KMS-11 (cell line): ENCODE measurements around the gene SCFD2.
"Not testable (repeated sequence)": the region's sequence is repeated elsewhere in the genome, so short reads cannot be mapped to it uniquely, and the experiment has no call there.

Experiments
- H2AFZ ChIP-seq: fragments of 200-600 bp; sonication (generic); 2 replicates; pipeline ENCODE4 v1.6.1; 2016; ENCODE audit warnings: antibody characterized with exemption, mixed run types, low read depth
- H3K27ac ChIP-seq: fragments of 200-600 bp; sonication (generic); 2 replicates; pipeline ENCODE4 v1.6.1; 2016; ENCODE audit warnings: mild to moderate bottlenecking, mixed run types
- H3K27me3 ChIP-seq: fragments of 200-600 bp; sonication (generic); 2 replicates; pipeline ENCODE4 v1.6.1; 2017; ENCODE audit warnings: mild to moderate bottlenecking, low read depth, mixed run types, moderate library complexity; ENCODE audit not compliant: insufficient read depth
- H3K36me3 ChIP-seq: fragments of 200-600 bp; sonication (generic); 2 replicates; pipeline ENCODE4 v1.6.1; 2017; ENCODE audit warnings: mild to moderate bottlenecking, mixed run types; ENCODE audit not compliant: insufficient read depth
- H3K4me1 ChIP-seq: fragments of 200-600 bp; sonication (generic); 2 replicates; pipeline ENCODE4 v1.6.1; 2016; ENCODE audit warnings: mild to moderate bottlenecking, low read depth, mixed run types; ENCODE audit not compliant: poor library complexity, severe bottlenecking
- H3K4me2 ChIP-seq: fragments of 200-600 bp; sonication (generic); 2 replicates; pipeline ENCODE4 v1.7.0; 2016; ENCODE audit warnings: mild to moderate bottlenecking, mixed run types
- H3K4me3 ChIP-seq: fragments of 200-600 bp; sonication (generic); IDR thresholded peaks from 2 replicates; pipeline ENCODE4 v1.6.1; 2017; ENCODE audit warnings: low read depth, low read length, mixed read lengths; ENCODE audit not compliant: insufficient read depth
- H3K79me2 ChIP-seq: fragments of 200-600 bp; sonication (generic); 2 replicates; pipeline ENCODE4 v1.6.1; 2016; ENCODE audit warnings: low read depth, mixed run types; ENCODE audit not compliant: insufficient read depth
- H3K9ac ChIP-seq: fragments of 200-600 bp; sonication (generic); 2 replicates; pipeline ENCODE4 v1.6.1; 2016; ENCODE audit warnings: mild to moderate bottlenecking, mixed run types
- H4K20me1 ChIP-seq: fragments of 200-600 bp; sonication (generic); 2 replicates; pipeline ENCODE4 v1.6.1; 2016; ENCODE audit warnings: mild to moderate bottlenecking, mixed run types; ENCODE audit not compliant: insufficient read depth
- TF ChIP-seq, protein P1 (sequence below): fragments of 200-600 bp; sonication (generic); conservative IDR thresholded peaks from 2 replicates; pipeline ENCODE4 v1.6.1; 2017; ENCODE audit warnings: low read depth, mild to moderate bottlenecking, antibody characterized with exemption, low read length, moderate library complexity, mixed read lengths

The SCFD2 gene

DNA sequence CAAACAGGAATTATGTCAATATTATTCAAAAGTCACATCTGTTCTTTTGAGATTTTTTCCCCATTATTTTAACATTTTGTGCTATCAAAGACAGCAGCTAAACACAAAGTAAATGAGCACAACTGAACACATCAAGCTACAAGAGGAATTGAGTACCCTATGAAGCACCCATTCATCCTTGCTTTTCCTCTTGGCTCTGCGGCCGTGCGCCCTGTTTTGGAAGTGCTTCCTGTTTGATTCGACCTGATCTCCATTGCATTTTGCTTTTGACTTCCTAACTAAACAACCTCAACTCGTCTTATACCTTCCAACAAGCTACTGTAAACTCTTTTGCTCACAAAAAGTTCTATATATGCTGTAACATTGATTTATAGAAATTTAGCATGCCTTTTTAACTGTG lies 85.0 kb downstream of the SCFD2 start:
- TF ChIP-seq, protein P1, sequence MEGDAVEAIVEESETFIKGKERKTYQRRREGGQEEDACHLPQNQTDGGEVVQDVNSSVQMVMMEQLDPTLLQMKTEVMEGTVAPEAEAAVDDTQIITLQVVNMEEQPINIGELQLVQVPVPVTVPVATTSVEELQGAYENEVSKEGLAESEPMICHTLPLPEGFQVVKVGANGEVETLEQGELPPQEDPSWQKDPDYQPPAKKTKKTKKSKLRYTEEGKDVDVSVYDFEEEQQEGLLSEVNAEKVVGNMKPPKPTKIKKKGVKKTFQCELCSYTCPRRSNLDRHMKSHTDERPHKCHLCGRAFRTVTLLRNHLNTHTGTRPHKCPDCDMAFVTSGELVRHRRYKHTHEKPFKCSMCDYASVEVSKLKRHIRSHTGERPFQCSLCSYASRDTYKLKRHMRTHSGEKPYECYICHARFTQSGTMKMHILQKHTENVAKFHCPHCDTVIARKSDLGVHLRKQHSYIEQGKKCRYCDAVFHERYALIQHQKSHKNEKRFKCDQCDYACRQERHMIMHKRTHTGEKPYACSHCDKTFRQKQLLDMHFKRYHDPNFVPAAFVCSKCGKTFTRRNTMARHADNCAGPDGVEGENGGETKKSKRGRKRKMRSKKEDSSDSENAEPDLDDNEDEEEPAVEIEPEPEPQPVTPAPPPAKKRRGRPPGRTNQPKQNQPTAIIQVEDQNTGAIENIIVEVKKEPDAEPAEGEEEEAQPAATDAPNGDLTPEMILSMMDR, result no peak
- H3K9ac ChIP-seq, result no peak overlapping the region
- H3K36me3 ChIP-seq, result no peaks in the 10 kb centered on the region
- no peak overlapping the region for H2AFZ ChIP-seq
- H3K79me2 ChIP-seq, result no peaks in the 10 kb centered on the region; the same call in 1 of the 2 replicates
- H3K4me2 ChIP-seq, result no peak overlapping the region
- H3K27ac ChIP-seq, result no peak overlapping the region
- no peaks in the 10 kb centered on the region for H4K20me1 ChIP-seq
- H3K4me3 ChIP-seq, result no peak overlapping the region
- H3K4me1 ChIP-seq, result peaks cover 11% of the 10 kb centered on the region
- no peaks in the 10 kb centered on the region for H3K27me3 ChIP-seq

DNA sequence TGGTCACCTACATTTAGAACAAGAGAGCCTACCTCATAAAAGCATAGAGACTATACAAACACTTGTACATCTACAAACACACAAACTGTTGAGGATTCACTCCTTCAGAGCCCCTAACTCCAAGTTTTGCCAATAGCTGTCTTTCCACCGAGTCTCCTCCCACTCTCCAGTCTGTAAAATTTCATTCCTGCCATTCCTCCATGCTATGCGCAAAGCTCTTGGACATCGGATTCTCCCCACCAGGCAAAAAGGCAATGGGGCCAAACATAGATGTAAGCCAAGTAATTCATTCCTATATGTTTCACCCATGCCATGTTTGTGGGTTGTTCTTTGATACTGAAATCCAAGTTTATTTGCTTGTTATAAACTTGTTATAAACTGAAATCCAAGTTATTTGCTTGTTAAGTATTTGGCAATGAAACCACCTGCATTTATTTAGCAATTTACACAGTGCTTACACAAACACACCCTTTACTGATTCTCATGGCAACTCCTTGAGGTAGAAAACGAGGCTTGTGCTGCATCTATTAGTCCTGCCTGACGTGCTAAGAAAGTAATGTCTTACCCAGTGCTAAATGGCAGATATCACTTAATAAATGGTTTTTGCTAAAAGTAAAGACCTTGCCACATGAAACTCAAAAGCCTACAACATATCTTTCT lies 91.1 kb downstream of the SCFD2 start:
- H2AFZ ChIP-seq, result no peak overlapping the region
- TF ChIP-seq, protein P1, result no peak
- H3K9ac ChIP-seq, result no peak overlapping the region
- H3K27ac ChIP-seq, result no peak overlapping the region
- H3K4me2 ChIP-seq, result no peak overlapping the region
- H3K79me2 ChIP-seq, result no peaks in the 10 kb centered on the region; the same call in 1 of the 2 replicates
- H3K4me3 ChIP-seq, result no peak overlapping the region
- H4K20me1 ChIP-seq, result no peaks in the 10 kb centered on the region
- no peaks in the 10 kb centered on the region for H3K27me3 ChIP-seq
- peaks cover 11% of the 10 kb centered on the region for H3K4me1 ChIP-seq
- H3K36me3 ChIP-seq, result no peaks in the 10 kb centered on the region

DNA sequence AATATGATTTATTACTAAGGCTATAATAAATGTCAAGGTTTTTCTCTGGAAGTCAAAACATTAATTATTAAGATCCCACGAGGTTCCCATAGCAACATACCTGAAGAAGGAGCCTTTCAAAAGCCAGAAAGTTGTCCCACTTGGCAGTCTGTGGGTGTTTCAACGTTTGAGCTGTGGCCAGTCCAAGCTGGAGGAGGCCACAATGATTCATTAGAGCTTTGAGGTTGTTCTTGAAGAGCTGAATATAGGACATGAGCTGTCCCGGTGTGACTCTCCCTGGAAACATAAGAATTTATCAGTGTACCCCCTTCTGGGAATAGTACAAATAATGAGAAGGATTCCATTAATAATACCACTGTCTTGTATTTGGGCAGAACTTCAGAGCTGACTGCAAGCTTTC lies 92.1 kb downstream of the SCFD2 start:
- no peak overlapping the region for H3K4me2 ChIP-seq
- no peak overlapping the region for H2AFZ ChIP-seq
- no peak overlapping the region for H3K9ac ChIP-seq
- peaks cover 11% of the 10 kb centered on the region for H3K4me1 ChIP-seq
- H4K20me1 ChIP-seq, result no peaks in the 10 kb centered on the region
- TF ChIP-seq, protein P1, result no peak
- no peaks in the 10 kb centered on the region for H3K27me3 ChIP-seq
- H3K36me3 ChIP-seq, result no peaks in the 10 kb centered on the region
- H3K4me3 ChIP-seq, result no peak overlapping the region
- H3K79me2 ChIP-seq, result no peaks in the 10 kb centered on the region; the same call in 1 of the 2 replicates
- H3K27ac ChIP-seq, result no peak overlapping the region

DNA sequence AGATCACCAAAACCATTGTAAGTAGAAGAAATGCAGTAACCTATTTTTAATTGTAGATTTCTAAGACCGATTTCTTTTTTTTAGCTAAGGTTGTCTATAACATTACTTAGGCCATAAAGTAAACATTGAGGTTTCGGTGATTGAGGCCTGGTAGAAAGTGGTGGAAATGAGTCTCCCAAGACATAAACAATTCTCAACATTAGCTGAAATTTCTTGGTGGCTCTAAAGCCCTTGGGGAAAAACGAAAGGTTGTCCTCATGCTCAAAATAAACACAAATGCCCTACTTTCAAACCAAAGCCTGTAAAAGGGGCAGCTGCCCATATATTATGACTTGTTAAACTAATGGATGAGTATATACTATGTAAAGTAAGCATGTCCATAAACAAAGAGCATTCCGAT lies 98.8 kb downstream of the SCFD2 start:
- no peak overlapping the region for H3K27ac ChIP-seq
- no peaks in the 10 kb centered on the region; the same call in 1 of the 2 replicates for H3K79me2 ChIP-seq
- TF ChIP-seq, protein P1, result no peak
- no peak overlapping the region for H3K9ac ChIP-seq
- H3K4me3 ChIP-seq, result no peak overlapping the region
- no peaks in the 10 kb centered on the region for H4K20me1 ChIP-seq
- H3K36me3 ChIP-seq, result no peaks in the 10 kb centered on the region
- no peak overlapping the region for H2AFZ ChIP-seq
- H3K4me2 ChIP-seq, result no peak overlapping the region
- H3K27me3 ChIP-seq, result no peaks in the 10 kb centered on the region
- H3K4me1 ChIP-seq, result no peaks in the 10 kb centered on the region

DNA sequence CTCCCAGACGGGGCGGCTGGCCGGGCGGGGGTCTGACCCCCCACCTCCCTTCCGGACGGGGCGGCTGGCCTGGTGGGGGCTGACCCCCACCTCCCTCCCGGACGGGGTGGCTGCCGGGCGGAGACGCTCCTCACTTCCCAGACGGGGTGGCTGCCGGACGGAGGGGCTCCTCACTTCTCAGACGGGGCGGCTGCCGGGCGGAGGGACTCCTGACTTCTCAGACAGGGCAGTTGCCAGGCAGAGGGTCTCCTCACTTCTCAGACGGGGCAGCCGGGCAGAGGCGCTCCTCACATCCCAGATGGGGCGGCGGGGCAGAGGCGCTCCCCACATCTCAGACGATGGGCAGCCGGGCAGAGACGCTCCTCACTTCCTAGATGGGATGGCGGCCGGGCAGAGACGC lies 109.9 kb downstream of the SCFD2 start:
- H4K20me1 ChIP-seq, H3K9ac ChIP-seq, H3K4me3 ChIP-seq, H3K79me2 ChIP-seq, H3K27ac ChIP-seq, H3K4me2 ChIP-seq, H3K36me3 ChIP-seq, H3K27me3 ChIP-seq, H2AFZ ChIP-seq, H3K4me1 ChIP-seq: not testable (repeated sequence)
